Osteoblast (primary cell): ENCODE data around the gene EPHA6. TPM values are rescaled to one million over a fixed set of nuclear protein-coding genes. Genes with fewer than 3 reads are reported as not detected.

Experiments used
- DNase-seq: peaks from one replicate; pipeline ENCODE4 v3.0.0; 2011; ENCODE audit warnings: low spot score, mixed read lengths; ENCODE audit not compliant: insufficient read length; ENCODE audit errors: missing footprints
- H2AFZ ChIP-seq: 2 replicates; pipeline ENCODE4 v1.6.0; 2011; ENCODE audit warnings: mild to moderate bottlenecking, low read length
- H3K27ac ChIP-seq: 2 replicates; pipeline ENCODE4 v1.5.1; 2011; ENCODE audit warnings: mild to moderate bottlenecking, low read depth, low read length, moderate library complexity
- H3K27me3 ChIP-seq: 2 replicates; pipeline ENCODE4 v1.6.0; 2012; ENCODE audit warnings: mild to moderate bottlenecking, control low read depth, inconsistent platforms, low read length, moderate library complexity; ENCODE audit not compliant: insufficient read depth
- H3K36me3 ChIP-seq: 2 replicates; pipeline ENCODE4 v1.5.1; 2011; ENCODE audit warnings: mild to moderate bottlenecking, low read length, control low read depth, moderate library complexity; ENCODE audit not compliant: insufficient read depth
- H3K4me1 ChIP-seq: 2 replicates; pipeline ENCODE4 v1.5.1; 2011; ENCODE audit warnings: mild to moderate bottlenecking, low read length, control low read depth, moderate library complexity; ENCODE audit not compliant: insufficient read depth
- H3K4me2 ChIP-seq: 2 replicates; pipeline ENCODE4 v1.6.0; 2011; ENCODE audit warnings: mild to moderate bottlenecking, low read length; ENCODE audit not compliant: insufficient read depth
- H3K4me3 ChIP-seq: fragments of 200-600 bp; sonication (generic); 3 replicates; pipeline ENCODE4 v1.5.1; 2012; ENCODE audit warnings: mild to moderate bottlenecking, low read length, inconsistent platforms; ENCODE audit not compliant: insufficient read depth
- H3K79me2 ChIP-seq: 2 replicates; pipeline ENCODE4 v1.6.0; 2012; ENCODE audit warnings: mild to moderate bottlenecking, low read length, control low read depth, inconsistent platforms; ENCODE audit not compliant: insufficient read depth
- H3K9me3 ChIP-seq: 2 replicates; pipeline ENCODE4 v1.5.1; 2011; ENCODE audit warnings: low read depth, low read length, control low read depth
- H4K20me1 ChIP-seq: 2 replicates; pipeline ENCODE4 v1.6.0; 2012; ENCODE audit warnings: mild to moderate bottlenecking, low read length, control low read depth; ENCODE audit not compliant: insufficient read depth
- CTCF ChIP-seq: IDR thresholded peaks from 2 replicates; pipeline ENCODE4 v1.5.1; 2011; ENCODE audit warnings: mild to moderate bottlenecking, low read depth, low read length, moderate library complexity; ENCODE audit errors: extremely low read depth
- total RNA-seq: library from RNA; depleted of rRNA; stranded (reverse); fragments of >200 nt; gene quantifications from 2 replicates; pipeline ENCODE4 v1.2.3, GENCODE V29; 2012

The EPHA6 gene
- total RNA-seq, 1 donor = not detected

- no peak overlapping the region for H2AFZ ChIP-seq
- H3K9me3 ChIP-seq = no peaks in the 10 kb centered on the region
- no peak overlapping the region for H3K4me3 ChIP-seq
- H3K36me3 ChIP-seq = no peaks in the 10 kb centered on the region
- H3K27ac ChIP-seq = no peak overlapping the region
- no peaks in the 10 kb centered on the region for H3K79me2 ChIP-seq
- H3K4me2 ChIP-seq = no peak overlapping the region
- no peaks in the 10 kb centered on the region for H3K27me3 ChIP-seq
- no peak for DNase-seq
- no peak for TF ChIP-seq CTCF
- no peaks in the 10 kb centered on the region for H3K4me1 ChIP-seq
- H4K20me1 ChIP-seq = no peaks in the 10 kb centered on the region
Measured at GRCh38 chr3:96831175-96831574, 16.8 kb downstream of the EPHA6 start.

- H2AFZ ChIP-seq = no peak overlapping the region
- H3K36me3 ChIP-seq = no peaks in the 10 kb centered on the region
- no peak overlapping the region for H3K27ac ChIP-seq
- H3K9me3 ChIP-seq = no peaks in the 10 kb centered on the region
- H3K79me2 ChIP-seq = no peaks in the 10 kb centered on the region
- H4K20me1 ChIP-seq = no peaks in the 10 kb centered on the region
- no peaks in the 10 kb centered on the region for H3K27me3 ChIP-seq
- DNase-seq = no peak
- H3K4me2 ChIP-seq = no peak overlapping the region
- no peak for TF ChIP-seq CTCF
- no peak overlapping the region for H3K4me3 ChIP-seq
- H3K4me1 ChIP-seq = no peaks in the 10 kb centered on the region
Measured at GRCh38 chr3:96833301-96833700, 18.9 kb downstream of the EPHA6 start.

GRCh38 chr3:96836153-96836915 is 21.9 kb downstream of the EPHA6 start:
- no peaks in the 10 kb centered on the region for H4K20me1 ChIP-seq
- no peak for DNase-seq
- no peaks in the 10 kb centered on the region for H3K9me3 ChIP-seq
- H3K79me2 ChIP-seq = no peaks in the 10 kb centered on the region
- no peaks in the 10 kb centered on the region for H3K27me3 ChIP-seq
- H3K4me3 ChIP-seq = no peak overlapping the region
- TF ChIP-seq CTCF = no peak
- H3K27ac ChIP-seq = no peak overlapping the region
- no peak overlapping the region for H2AFZ ChIP-seq
- H3K4me1 ChIP-seq = no peaks in the 10 kb centered on the region
- no peak overlapping the region for H3K4me2 ChIP-seq
- H3K36me3 ChIP-seq = no peaks in the 10 kb centered on the region

DNA sequence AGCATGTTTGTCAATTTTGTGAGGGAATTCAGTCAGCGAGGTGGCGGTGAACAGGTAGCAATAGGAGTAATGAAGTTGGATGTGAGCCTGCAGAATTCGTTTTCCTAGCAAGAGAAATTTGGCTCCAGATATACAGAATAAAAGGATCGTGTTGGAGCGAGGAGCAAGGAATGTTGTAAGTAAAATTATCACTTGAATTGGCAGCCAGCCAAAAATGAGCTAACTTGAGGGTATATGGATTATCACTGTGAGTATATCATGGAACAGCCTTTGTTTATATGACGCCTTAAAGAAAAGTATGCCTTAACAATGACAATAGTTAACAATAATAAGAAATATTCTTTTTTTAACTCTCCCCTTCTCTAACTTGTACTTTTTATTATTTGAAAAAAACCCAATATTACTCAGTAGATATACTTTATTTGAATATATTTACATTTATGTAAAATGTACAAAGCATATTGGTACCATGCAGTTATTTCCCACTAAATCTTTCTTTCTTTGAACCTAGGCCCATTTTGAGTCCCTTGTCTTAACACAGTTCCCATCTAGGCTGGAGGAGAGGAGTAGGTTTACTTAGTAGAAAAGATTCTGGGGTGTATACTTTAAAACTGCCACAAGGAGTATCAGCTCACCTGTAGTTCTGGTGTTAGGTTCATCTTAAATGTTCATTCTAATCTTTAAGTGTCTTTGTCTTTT is 29.3 kb downstream of the EPHA6 start:
- Histone ChIP-seq H4K20me1 (no peaks in the 10 kb centered on the region), H2AFZ (no peak overlapping the region), H3K27ac (no peak overlapping the region), H3K9me3 (no peaks in the 10 kb centered on the region), H3K4me3 (no peak overlapping the region), H3K4me2 (no peak overlapping the region), H3K79me2 (no peaks in the 10 kb centered on the region), H3K36me3 (no peaks in the 10 kb centered on the region), H3K27me3 (no peaks in the 10 kb centered on the region), H3K4me1 (no peaks in the 10 kb centered on the region)
- TF ChIP-seq CTCF = no peak
- DNase-seq = no peak
